ENCODE results near the gene TFF2. TPM values are rescaled to one million over a fixed set of nuclear protein-coding genes. Genes with fewer than 3 reads are reported as not detected.

Gene TFF2
- total RNA-seq, 2 experiments from 2014 or later: not detected

GRCh38 chr21:42308914-42309752, 41.7 kb downstream of the TFF2 start:
- H3K4me1 Mint-ChIP-seq: peaks cover 3% of the 10 kb centered on the region
- CTCF ChIA-PET: interaction anchor here (0.6 to 2.7 kb wide), 20 partner anchors 10 to 424 kb away, joined by 3 to 15 read pairs (median 4); partner anchors contain the start of gene UBASH3A
- H3K27ac Mint-ChIP-seq: no peak overlapping the region
- H3K36me3 Mint-ChIP-seq (ENCODE audit: low read depth): no peaks in the 10 kb centered on the region
- no peak for DNase-seq
- POLR2A ChIA-PET: interaction anchor here (1.2 kb wide), 1 partner anchor 95 kb away, joined by 3 read pairs; no protein-coding TSS in a partner anchor
- no peaks in the 10 kb centered on the region for H3K9me3 Mint-ChIP-seq
- no peak overlapping the region for H3K4me3 Mint-ChIP-seq
- H3K27me3 Mint-ChIP-seq: peaks cover 16% of the 10 kb centered on the region

- no peak overlapping the region for H3K4me3 Mint-ChIP-seq
- H3K9me3 Mint-ChIP-seq: no peaks in the 10 kb centered on the region
- POLR2A ChIA-PET: no interaction called here
Measured at GRCh38 chr21:42308161-42308913, 42.5 kb downstream of the TFF2 start.

GRCh38 chr21:42307106-42307505, 43.7 kb downstream of the TFF2 start:
- H3K27ac Mint-ChIP-seq: no peak overlapping the region
- no peak for DNase-seq
- no peaks in the 10 kb centered on the region for H3K9me3 Mint-ChIP-seq
- no peaks in the 10 kb centered on the region for H3K36me3 Mint-ChIP-seq (ENCODE audit: low read depth)
- no peak overlapping the region for H3K4me3 Mint-ChIP-seq
- ChIA-PET CTCF (no interaction called here), POLR2A (no interaction called here)
- H3K27me3 Mint-ChIP-seq: peaks cover 16% of the 10 kb centered on the region
- H3K4me1 Mint-ChIP-seq: peaks cover 3% of the 10 kb centered on the region

More at GRCh38 chr21:42308161-42308913, 42.5 kb downstream of the TFF2 start:
- peaks cover 3% of the 10 kb centered on the region for H3K4me1 Mint-ChIP-seq
- CTCF ChIA-PET: interaction anchor here (1.0 to 1.6 kb wide), 4 partner anchors 23 to 146 kb away, joined by 3 to 6 read pairs (median 3); no protein-coding TSS in a partner anchor
- H3K27me3 Mint-ChIP-seq: peaks cover 16% of the 10 kb centered on the region
- DNase-seq: no peak
- no peaks in the 10 kb centered on the region for H3K36me3 Mint-ChIP-seq (ENCODE audit: low read depth)
- no peak overlapping the region for H3K27ac Mint-ChIP-seq

- CTCF ChIA-PET: no interaction called here
- H3K4me3 Mint-ChIP-seq: no peak overlapping the region
- no peaks in the 10 kb centered on the region for H3K36me3 Mint-ChIP-seq (ENCODE audit: low read depth)
- H3K9me3 Mint-ChIP-seq: no peaks in the 10 kb centered on the region
- H3K4me1 Mint-ChIP-seq: peaks cover 3% of the 10 kb centered on the region
- POLR2A ChIA-PET: no interaction called here
- no peak overlapping the region for H3K27ac Mint-ChIP-seq
- no peak for DNase-seq
- peaks cover 16% of the 10 kb centered on the region for H3K27me3 Mint-ChIP-seq
Measured at GRCh38 chr21:42306366-42307035, 44.3 kb downstream of the TFF2 start.

GRCh38 chr21:42305707-42306147, 45.1 kb downstream of the TFF2 start:
- no peak overlapping the region for H3K27ac Mint-ChIP-seq
- POLR2A ChIA-PET: no interaction called here
- H3K4me3 Mint-ChIP-seq: no peak overlapping the region
- CTCF ChIA-PET: no interaction called here
- DNase-seq: no peak
- no peaks in the 10 kb centered on the region for H3K9me3 Mint-ChIP-seq
- no peaks in the 10 kb centered on the region for H3K36me3 Mint-ChIP-seq (ENCODE audit: low read depth)
- H3K4me1 Mint-ChIP-seq: peaks cover 3% of the 10 kb centered on the region
- H3K27me3 Mint-ChIP-seq: peaks cover 16% of the 10 kb centered on the region

GRCh38 chr21:42304556-42305454, 46.0 kb downstream of the TFF2 start:
- ChIA-PET CTCF (interaction anchor here (0.7 kb wide), 1 partner anchor 234 kb away, joined by 3 read pairs; no protein-coding TSS in a partner anchor), POLR2A (no interaction called here)
- no peaks in the 10 kb centered on the region for H3K36me3 Mint-ChIP-seq (ENCODE audit: low read depth)
- H3K27ac Mint-ChIP-seq: no peak overlapping the region
- DNase-seq: no peak
- no peak overlapping the region for H3K4me3 Mint-ChIP-seq
- peaks cover 10% of the 10 kb centered on the region for H3K4me1 Mint-ChIP-seq
- peaks cover 16% of the 10 kb centered on the region for H3K27me3 Mint-ChIP-seq
- no peaks in the 10 kb centered on the region for H3K9me3 Mint-ChIP-seq

- H3K4me3 Mint-ChIP-seq: no peak overlapping the region
- H3K36me3 Mint-ChIP-seq (ENCODE audit: low read depth): no peaks in the 10 kb centered on the region
- no peak for DNase-seq
- POLR2A ChIA-PET: no interaction called here
- CTCF ChIA-PET: interaction anchor here (1.3 kb wide), 1 partner anchor 44 kb away, joined by 3 read pairs; no protein-coding TSS in a partner anchor
- H3K9me3 Mint-ChIP-seq: no peaks in the 10 kb centered on the region
- peaks cover 21% of the 10 kb centered on the region for H3K4me1 Mint-ChIP-seq
- H3K27ac Mint-ChIP-seq: no peak overlapping the region
- H3K27me3 Mint-ChIP-seq: peaks cover 14% of the 10 kb centered on the region
Measured at GRCh38 chr21:42303443-42303842, 47.4 kb downstream of the TFF2 start.

- Mint-ChIP-seq H3K4me1 (peaks cover 24% of the 10 kb centered on the region), H3K4me3 (no peak overlapping the region), H3K27ac (no peak overlapping the region), H3K36me3 (ENCODE audit: low read depth) (no peaks in the 10 kb centered on the region), H3K27me3 (peaks cover 11% of the 10 kb centered on the region), H3K9me3 (no peaks in the 10 kb centered on the region)
- no peak for DNase-seq
- POLR2A ChIA-PET: no interaction called here
- CTCF ChIA-PET: interaction anchor here (1.3 to 1.9 kb wide), 2 partner anchors 8 to 44 kb away, joined by 3 to 5 read pairs; no protein-coding TSS in a partner anchor
Measured at GRCh38 chr21:42302794-42303193, 48.0 kb downstream of the TFF2 start.

- POLR2A ChIA-PET: no interaction called here
- Mint-ChIP-seq H3K4me3 (no peak overlapping the region), H3K4me1 (peaks cover 24% of the 10 kb centered on the region), H3K27ac (no peak overlapping the region), H3K27me3 (peaks cover 6% of the 10 kb centered on the region), H3K36me3 (ENCODE audit: low read depth) (no peaks in the 10 kb centered on the region), H3K9me3 (no peaks in the 10 kb centered on the region)
- CTCF ChIA-PET: interaction anchor here (0.9 to 1.9 kb wide), 3 partner anchors 9 to 64 kb away, joined by 3 to 5 read pairs (median 3); no protein-coding TSS in a partner anchor
- DNase-seq: no peak
Measured at GRCh38 chr21:42302076-42302650, 48.6 kb downstream of the TFF2 start.

- DNase-seq: no peak
- peaks cover 24% of the 10 kb centered on the region for H3K4me1 Mint-ChIP-seq
- H3K9me3 Mint-ChIP-seq: no peaks in the 10 kb centered on the region
- no peaks in the 10 kb centered on the region for H3K36me3 Mint-ChIP-seq (ENCODE audit: low read depth)
- POLR2A ChIA-PET: no interaction called here
- CTCF ChIA-PET: interaction anchor here (0.9 to 1.9 kb wide), 2 partner anchors 9 to 63 kb away, joined by 3 to 5 read pairs; no protein-coding TSS in a partner anchor
- no peak overlapping the region for H3K4me3 Mint-ChIP-seq
- no peak overlapping the region for H3K27ac Mint-ChIP-seq
- peaks cover under 1% of the 10 kb centered on the region for H3K27me3 Mint-ChIP-seq
Measured at GRCh38 chr21:42301371-42302075, 49.3 kb downstream of the TFF2 start.

GRCh38 chr21:42300956-42301355, 49.8 kb downstream of the TFF2 start:
- no peak overlapping the region for H3K4me3 Mint-ChIP-seq
- CTCF ChIA-PET: interaction anchor here (1.9 kb wide), 1 partner anchor 10 kb away, joined by 5 read pairs; no protein-coding TSS in a partner anchor
- POLR2A ChIA-PET: no interaction called here

More at GRCh38 chr21:42300956-42301355, 49.8 kb downstream of the TFF2 start:
- no peak for DNase-seq
- peaks cover 24% of the 10 kb centered on the region for H3K4me1 Mint-ChIP-seq
- no peak overlapping the region for H3K27ac Mint-ChIP-seq
- H3K27me3 Mint-ChIP-seq: no peaks in the 10 kb centered on the region
- H3K9me3 Mint-ChIP-seq: no peaks in the 10 kb centered on the region
- peaks cover 3% of the 10 kb centered on the region for H3K36me3 Mint-ChIP-seq (ENCODE audit: low read depth)

Data from activated CD4-positive, alpha-beta memory T cell treated with anti-CD3 and anti-CD28 coated beads, Interleukin-2, amount 10 ng/mL, durations not matched to agents 7 days and 5 days (primary cell).